DND-41 (cell line): ENCODE data around the gene HLTF.

ENCODE experiments used
- CTCF ChIP-seq: IDR thresholded peaks from 2 replicates; pipeline ENCODE4 v1.5.1; 2012; ENCODE audit warnings: borderline replicate concordance, low read length, moderate library complexity, mild to moderate bottlenecking; ENCODE audit not compliant: poor library complexity, severe bottlenecking; ENCODE audit errors: extremely low read depth
- EZH2 ChIP-seq: IDR thresholded peaks from 3 replicates; pipeline ENCODE4 v1.6.1; 2012; ENCODE audit warnings: borderline replicate concordance, low read depth, mild to moderate bottlenecking, moderate library complexity, low read length, inconsistent platforms; ENCODE audit not compliant: severe bottlenecking

GRCh38 chr3:149086232-149086988 lies at the start of gene HLTF:
- no peak for TF ChIP-seq CTCF
- TF ChIP-seq EZH2 = no peak
